GM12878 (cell line): ENCODE data around the gene CDSN. TPM values are rescaled to one million over a fixed set of nuclear protein-coding genes. Genes with fewer than 3 reads are reported as not detected.

Experiments
- ATAC-seq: fragments of 200-7000 bp; cut with Tn5 transposase; 3 replicates; pipeline ENCODE4 v1.9.1; 2020; ENCODE audit warnings: mild to moderate bottlenecking, moderate library complexity
- BruUV-seq: library from RNA; stranded (reverse); fragments of 400-500 nt; replicated peaks from 2 replicates; lab custom pipeline; 2021; lab: Mats Ljungman, UMichigan
- CTCF ChIA-PET: fragments of 300-600 bp; sonication (Branson Sonifier 250); formaldehyde crosslinking; extraction: SDS; loops from one replicate; lab custom pipeline; 2021; ENCODE audit warnings: inconsistent platforms; lab: Yijun Ruan, JAX
- POLR2A ChIA-PET: fragments of 350-600 bp; formaldehyde crosslinking; extraction: SDS; loops from one replicate; lab custom pipeline; 2021; ENCODE audit warnings: inconsistent platforms; lab: Charles Lee
- RAD21 ChIA-PET: fragments of 300-600 bp; sonication (Branson Sonifier 250); formaldehyde crosslinking; loops from one replicate; lab custom pipeline; 2023; ENCODE audit warnings: antibody characterized with exemption; ENCODE audit not compliant: unreplicated experiment; lab: Charles Lee
- SMC1A ChIA-PET: fragments of 300-600 bp; sonication (Branson Sonifier 250); formaldehyde crosslinking; loops from one replicate; lab custom pipeline; 2023; ENCODE audit not compliant: unreplicated experiment, uncharacterized antibody; lab: Charles Lee
- DNase-seq: peaks from one replicate; pipeline ENCODE4 v3.0.0-alpha.2; 2011; ENCODE audit warnings: low read depth, low spot score
- FAIRE-seq: peaks from 3 replicates; lab custom pipeline; 2011; peaks lifted over from hg19 to GRCh38; lab: Jason Lieb, UNC
- H2AFZ ChIP-seq: 2 replicates; pipeline ENCODE4 v1.6.0; 2011; ENCODE audit warnings: low read depth, low read length, control low read depth; ENCODE audit not compliant: control insufficient read depth
- H3K27ac ChIP-seq: 2 replicates; pipeline ENCODE4 v1.5.1; 2011; ENCODE audit warnings: control low read depth; ENCODE audit not compliant: control insufficient read depth, insufficient read depth
- H3K27me3 ChIP-seq, 2 experiments: replicated peaks in 1 of 2; 2 replicates each; pipeline versions ENCODE4 v1.6.0 to v1.6.1; 2011; ENCODE audit warnings: low read length in 1 of 2; ENCODE audit not compliant: control insufficient read depth in 2 of 2, insufficient read depth in 2 of 2
- H3K36me3 ChIP-seq, 2 experiments: 2 replicates each; pipeline ENCODE4 v1.5.1; 2011; ENCODE audit warnings: low read length in 1 of 2; ENCODE audit not compliant: control insufficient read depth in 2 of 2, insufficient read depth in 2 of 2
- H3K4me1 ChIP-seq: 2 replicates; pipeline ENCODE4 v1.6.1; 2011; ENCODE audit warnings: mild to moderate bottlenecking, low read length, moderate library complexity, mixed read lengths; ENCODE audit not compliant: control insufficient read depth, insufficient read depth
- H3K4me2 ChIP-seq: 2 replicates; pipeline ENCODE4 v1.6.0; 2011; ENCODE audit warnings: control low read depth; ENCODE audit not compliant: control insufficient read depth, insufficient read depth
- H3K4me3 ChIP-seq: fragments of 200-600 bp; sonication (generic); 2 replicates; pipeline ENCODE4 v1.5.1; 2016
- H3K79me2 ChIP-seq: 2 replicates; pipeline ENCODE4 v1.6.0; 2011; ENCODE audit warnings: low read length; ENCODE audit not compliant: control insufficient read depth, insufficient read depth
- H3K9ac ChIP-seq: 2 replicates; pipeline ENCODE4 v1.8.0; 2011; ENCODE audit warnings: low read length, control low read depth, mixed read lengths; ENCODE audit not compliant: control insufficient read depth, insufficient read depth
- H3K9me3 ChIP-seq: replicated peaks from 3 replicates; pipeline ENCODE4 v1.5.1; 2011; ENCODE audit warnings: mild to moderate bottlenecking, low read length; ENCODE audit not compliant: control insufficient read depth, insufficient read depth
- H4K20me1 ChIP-seq: 2 replicates; pipeline ENCODE4 v1.6.0; 2011; ENCODE audit not compliant: control insufficient read depth, insufficient read depth
- ATF2 ChIP-seq: IDR thresholded peaks from 2 replicates; pipeline ENCODE4 v1.6.1; 2012; ENCODE audit warnings: low read length, inconsistent platforms
- ATF7 ChIP-seq: fragments of 450-650 bp; IDR thresholded peaks from 2 replicates; pipeline ENCODE4 v1.6.1; 2016; ENCODE audit warnings: low read depth, mild to moderate bottlenecking
- EZH2 ChIP-seq: IDR thresholded peaks from 2 replicates; pipeline ENCODE4 v1.6.1; 2012; ENCODE audit warnings: low read depth, mild to moderate bottlenecking, control low read depth, inconsistent platforms, low read length, borderline replicate concordance; ENCODE audit not compliant: control insufficient read depth
- HDGF ChIP-seq: fragments of 450-650 bp; IDR thresholded peaks from 2 replicates; pipeline ENCODE4 v1.6.1; 2016; ENCODE audit warnings: antibody characterized with exemption
- HSF1 ChIP-seq: fragments of 150-350 bp; IDR thresholded peaks from 2 replicates; pipeline ENCODE4 v1.6.1; 2014; ENCODE audit warnings: mild to moderate bottlenecking, low read depth, low read length
- IKZF1 ChIP-seq: fragments of 450-650 bp; conservative IDR thresholded peaks from 2 replicates; pipeline ENCODE4 v1.6.1; 2017; ENCODE audit warnings: antibody characterized with exemption, mild to moderate bottlenecking
- MTA3 ChIP-seq: IDR thresholded peaks from 2 replicates; pipeline ENCODE4 v1.6.1; 2012; ENCODE audit warnings: low read length, inconsistent platforms, borderline replicate concordance
- PML ChIP-seq: IDR thresholded peaks from 2 replicates; pipeline ENCODE4 v1.6.1; 2012; ENCODE audit warnings: low read length, inconsistent platforms
- POLR2A ChIP-seq: IDR thresholded peaks from 2 replicates; pipeline ENCODE4 v1.6.1; 2011; ENCODE audit warnings: low read depth, mild to moderate bottlenecking, low read length
- RELA ChIP-seq: fragments of 450-650 bp; IDR thresholded peaks from 2 replicates; pipeline ENCODE4 v1.8.0; 2014; ENCODE audit warnings: borderline replicate concordance; ENCODE audit not compliant: partially characterized antibody
- SIN3A ChIP-seq: IDR thresholded peaks from 2 replicates; pipeline ENCODE4 v1.6.1; 2012; ENCODE audit warnings: low read depth, low read length, improper control_type of control experiment
- STAT3 ChIP-seq: IDR thresholded peaks from 2 replicates; pipeline ENCODE4 v1.6.1; 2011; ENCODE audit warnings: low read depth, low read length, improper control_type of control experiment
- TCF12 ChIP-seq: IDR thresholded peaks from 2 replicates; pipeline ENCODE4 v1.6.1; 2011; ENCODE audit warnings: low read depth, mild to moderate bottlenecking, low read length
- ZNF592 ChIP-seq: fragments of 450-650 bp; IDR thresholded peaks from 2 replicates; pipeline ENCODE4 v1.6.1; 2017; ENCODE audit warnings: mild to moderate bottlenecking, moderate library complexity
- WGBS: methylation state at CpG from one replicate; pipeline ENCODE4 v1.1.6; 2016; ENCODE audit warnings: low lambda C conversion rate; ENCODE audit not compliant: insufficient replicate concordance, insufficient coverage; ENCODE audit errors: missing lambda C conversion rate; 5-methylcytosine and 5-hydroxymethylcytosine counted together
- in situ Hi-C: fragments of 300-500 bp; cut with MboI; formaldehyde crosslinking; loops from 9 replicates; pipeline ENCODE4 v1.14.3; 2018; ENCODE audit warnings: mixed read lengths
- intact Hi-C: fragments of 100-400 bp; cut with micrococcal nuclease; formaldehyde crosslinking; loops from one replicate; pipeline ENCODE4 v1.14.2; 2022; ENCODE audit not compliant: unreplicated experiment
- polyA plus RNA-seq, 11 experiments: library from polyadenylated mRNA; depleted of rRNA in 4 of 11; unstranded in 6 of 11; stranded (reverse) in 5 of 11; fragments of >200 nt; fragmentation: Nextera tagmentation in 4 of 11; fragmentation: Illumina TruSeq in 1 of 11; extraction: Ambion mirVana in 4 of 11; extraction: Trizol in 1 of 11; gene quantifications; 1 replicate in 1 of 11; 2 replicates in 10 of 11; pipeline versions ENCODE4 v1.2.1 to v1.2.3, GENCODE V29; 2011 to 2016; ENCODE audit warnings: inconsistent platforms in 2 of 11, missing spikeins in 2 of 11, low read depth in 1 of 11
- total RNA-seq, 4 experiments: library from RNA; depleted of rRNA in 3 of 4; stranded (reverse); fragments of >200 nt in 3 of 4; fragmentation: Illumina TruSeq in 1 of 4; extraction: Trizol in 1 of 4; gene quantifications; 2 replicates each; pipeline versions ENCODE4 v1.2.1 to v1.2.3, GENCODE V29; 2013 to 2021
- TF ChIP-seq, protein P1 (sequence below): fragments of 450-650 bp; IDR thresholded peaks from 2 replicates; pipeline ENCODE4 v1.6.1; 2016; ENCODE audit warnings: mild to moderate bottlenecking

Gene CDSN
- total and polyA plus RNA-seq, 10 of the 15 experiments (the other 5 are each of a cell fraction or from before 2014, with no cell fraction given): 0.01 TPM; not detected in 9

DNA sequence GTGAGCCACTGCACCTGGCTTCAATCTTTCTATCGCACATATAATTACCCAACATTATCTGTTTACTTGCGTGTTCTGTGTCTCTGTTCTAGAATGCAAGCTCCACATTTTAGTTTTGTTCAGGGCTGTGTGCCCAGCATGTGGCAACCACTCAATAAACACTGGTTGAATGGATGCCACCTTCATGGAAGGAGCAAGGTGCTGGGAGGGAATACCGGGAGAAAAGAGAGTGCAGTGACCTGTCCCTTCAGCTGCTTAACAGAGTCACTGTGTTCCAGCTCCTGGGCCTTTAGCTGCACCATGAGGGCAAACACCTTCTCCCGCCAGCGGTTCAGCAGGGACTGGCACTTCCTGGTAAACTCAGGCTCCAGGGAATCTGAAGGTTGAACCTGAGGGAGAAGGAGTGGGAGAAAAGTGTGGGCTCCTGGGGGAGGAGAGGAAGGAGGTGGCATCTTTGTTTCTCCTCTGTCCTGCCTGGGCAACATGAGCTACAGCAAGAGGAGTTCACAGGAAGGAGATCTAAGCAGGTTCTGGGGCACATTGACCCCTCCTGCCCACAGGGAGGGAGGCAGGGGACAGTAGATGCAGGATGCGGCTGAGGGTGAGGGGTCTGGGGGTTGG lies 29.7 kb upstream of the CDSN start:
- H2AFZ ChIP-seq: no peak overlapping the region
- TF ChIP-seq POLR2A (no peak), ZNF592 (no peak), RELA (no peak), ATF7 (no peak), IKZF1 (no peak), TCF12 (no peak), MTA3 (no peak), HDGF (no peak), PML (no peak), ATF2 (no peak), HSF1 (no peak), STAT3 (no peak), SIN3A (no peak), EZH2 (no peak)
- TF ChIP-seq, protein P1, sequence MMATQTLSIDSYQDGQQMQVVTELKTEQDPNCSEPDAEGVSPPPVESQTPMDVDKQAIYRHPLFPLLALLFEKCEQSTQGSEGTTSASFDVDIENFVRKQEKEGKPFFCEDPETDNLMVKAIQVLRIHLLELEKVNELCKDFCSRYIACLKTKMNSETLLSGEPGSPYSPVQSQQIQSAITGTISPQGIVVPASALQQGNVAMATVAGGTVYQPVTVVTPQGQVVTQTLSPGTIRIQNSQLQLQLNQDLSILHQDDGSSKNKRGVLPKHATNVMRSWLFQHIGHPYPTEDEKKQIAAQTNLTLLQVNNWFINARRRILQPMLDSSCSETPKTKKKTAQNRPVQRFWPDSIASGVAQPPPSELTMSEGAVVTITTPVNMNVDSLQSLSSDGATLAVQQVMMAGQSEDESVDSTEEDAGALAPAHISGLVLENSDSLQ: no peak
- intact Hi-C loops: no loop called here
- DNase-seq (no peak), FAIRE-seq (no peak), ATAC-seq (no peak)
- ChIA-PET CTCF (no interaction called here), RAD21 (no interaction called here), SMC1A (interaction anchor here (1.2 to 1.3 kb wide), 2 partner anchors 11 to 42 kb away, joined by 3 read pairs; partner anchors contain the start of gene PSORS1C2), POLR2A (interaction anchor here (0.6 kb wide), 1 partner anchor 11 kb away, joined by 4 read pairs; no protein-coding TSS in a partner anchor)
- H3K9me3 ChIP-seq: no peaks in the 10 kb centered on the region
- peaks cover 4% of the 10 kb centered on the region; the same call in 1 of the 2 replicates for H3K4me1 ChIP-seq
- no peaks in the 10 kb centered on the region; a peak in 1 of 4 replicates for H3K36me3 ChIP-seq
- BruUV-seq: no TSS peak
- in situ Hi-C loops: no loop called here
- no peaks in the 10 kb centered on the region for H4K20me1 ChIP-seq
- no peaks in the 10 kb centered on the region for H3K27me3 ChIP-seq
- WGBS: 95% methylated on average over 6 of the region's 6 CpGs
- H3K79me2 ChIP-seq: no peaks in the 10 kb centered on the region
- H3K27ac ChIP-seq: no peak overlapping the region
- no peak overlapping the region for H3K9ac ChIP-seq
- H3K4me3 ChIP-seq: no peak overlapping the region
- no peak overlapping the region for H3K4me2 ChIP-seq
